ENCODE data around the gene PLA2G4B.

- TF ChIP-seq CTCF (IDR thresholded peaks at IDR 0.05), result no peak
- no peak for TF ChIP-seq POLR2A (IDR thresholded peaks at IDR 0.05)
These were observed 56.3 kb downstream of the PLA2G4B start for GRCh38 chr15:41894791-41895463.
